Measurements from ENCODE around the gene GPR31.

- TF ChIP-seq ZNF530 (tag by site-specific recombination; IDR thresholded peaks at IDR 0.05; ENCODE audit: low read depth) (no peak), ZNF560 (tag by site-specific recombination; IDR thresholded peaks at IDR 0.05; ENCODE audit: borderline replicate concordance) (no peak), ZNF777 (tag by site-specific recombination; IDR thresholded peaks at IDR 0.05; ENCODE audit: borderline replicate concordance) (no peak), BCL11B (tag by site-specific recombination; IDR thresholded peaks at IDR 0.05; ENCODE audit: low read depth) (no peak), REPIN1 (tag by site-specific recombination; IDR thresholded peaks at IDR 0.05; ENCODE audit: low read depth) (no peak), ZNF248 (tag by site-specific recombination; IDR thresholded peaks at IDR 0.05) (no peak), ZNF416 (tag by site-specific recombination; IDR thresholded peaks at IDR 0.05) (no peak), ZBTB21 (tag by site-specific recombination; IDR thresholded peaks at IDR 0.05) (no peak)
- TF ChIP-seq, protein P1, sequence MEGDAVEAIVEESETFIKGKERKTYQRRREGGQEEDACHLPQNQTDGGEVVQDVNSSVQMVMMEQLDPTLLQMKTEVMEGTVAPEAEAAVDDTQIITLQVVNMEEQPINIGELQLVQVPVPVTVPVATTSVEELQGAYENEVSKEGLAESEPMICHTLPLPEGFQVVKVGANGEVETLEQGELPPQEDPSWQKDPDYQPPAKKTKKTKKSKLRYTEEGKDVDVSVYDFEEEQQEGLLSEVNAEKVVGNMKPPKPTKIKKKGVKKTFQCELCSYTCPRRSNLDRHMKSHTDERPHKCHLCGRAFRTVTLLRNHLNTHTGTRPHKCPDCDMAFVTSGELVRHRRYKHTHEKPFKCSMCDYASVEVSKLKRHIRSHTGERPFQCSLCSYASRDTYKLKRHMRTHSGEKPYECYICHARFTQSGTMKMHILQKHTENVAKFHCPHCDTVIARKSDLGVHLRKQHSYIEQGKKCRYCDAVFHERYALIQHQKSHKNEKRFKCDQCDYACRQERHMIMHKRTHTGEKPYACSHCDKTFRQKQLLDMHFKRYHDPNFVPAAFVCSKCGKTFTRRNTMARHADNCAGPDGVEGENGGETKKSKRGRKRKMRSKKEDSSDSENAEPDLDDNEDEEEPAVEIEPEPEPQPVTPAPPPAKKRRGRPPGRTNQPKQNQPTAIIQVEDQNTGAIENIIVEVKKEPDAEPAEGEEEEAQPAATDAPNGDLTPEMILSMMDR (tag by site-specific recombination; IDR thresholded peaks at IDR 0.05), result no peak
- TF ChIP-seq, protein P2, sequence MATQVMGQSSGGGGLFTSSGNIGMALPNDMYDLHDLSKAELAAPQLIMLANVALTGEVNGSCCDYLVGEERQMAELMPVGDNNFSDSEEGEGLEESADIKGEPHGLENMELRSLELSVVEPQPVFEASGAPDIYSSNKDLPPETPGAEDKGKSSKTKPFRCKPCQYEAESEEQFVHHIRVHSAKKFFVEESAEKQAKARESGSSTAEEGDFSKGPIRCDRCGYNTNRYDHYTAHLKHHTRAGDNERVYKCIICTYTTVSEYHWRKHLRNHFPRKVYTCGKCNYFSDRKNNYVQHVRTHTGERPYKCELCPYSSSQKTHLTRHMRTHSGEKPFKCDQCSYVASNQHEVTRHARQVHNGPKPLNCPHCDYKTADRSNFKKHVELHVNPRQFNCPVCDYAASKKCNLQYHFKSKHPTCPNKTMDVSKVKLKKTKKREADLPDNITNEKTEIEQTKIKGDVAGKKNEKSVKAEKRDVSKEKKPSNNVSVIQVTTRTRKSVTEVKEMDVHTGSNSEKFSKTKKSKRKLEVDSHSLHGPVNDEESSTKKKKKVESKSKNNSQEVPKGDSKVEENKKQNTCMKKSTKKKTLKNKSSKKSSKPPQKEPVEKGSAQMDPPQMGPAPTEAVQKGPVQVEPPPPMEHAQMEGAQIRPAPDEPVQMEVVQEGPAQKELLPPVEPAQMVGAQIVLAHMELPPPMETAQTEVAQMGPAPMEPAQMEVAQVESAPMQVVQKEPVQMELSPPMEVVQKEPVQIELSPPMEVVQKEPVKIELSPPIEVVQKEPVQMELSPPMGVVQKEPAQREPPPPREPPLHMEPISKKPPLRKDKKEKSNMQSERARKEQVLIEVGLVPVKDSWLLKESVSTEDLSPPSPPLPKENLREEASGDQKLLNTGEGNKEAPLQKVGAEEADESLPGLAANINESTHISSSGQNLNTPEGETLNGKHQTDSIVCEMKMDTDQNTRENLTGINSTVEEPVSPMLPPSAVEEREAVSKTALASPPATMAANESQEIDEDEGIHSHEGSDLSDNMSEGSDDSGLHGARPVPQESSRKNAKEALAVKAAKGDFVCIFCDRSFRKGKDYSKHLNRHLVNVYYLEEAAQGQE (tag by site-specific recombination; IDR thresholded peaks at IDR 0.05), result no peak
Measured at GRCh38 chr6:167157863-167158262, at the start of gene GPR31.
